Epithelial cell of esophagus (primary cell): ENCODE data around the gene PLIN3.
A peak's percentile ranks its signal among the peaks of the same experiment; 100 is the strongest.
"Not testable (repeated sequence)": the region's sequence is repeated elsewhere in the genome, so short reads cannot be mapped to it uniquely, and the experiment has no call there.

Experiments used
- DNase-seq: peaks from one replicate; pipeline ENCODE4 v3.0.0; 2010; ENCODE audit warnings: low read depth
- H3K4me3 ChIP-seq: 2 replicates; pipeline ENCODE4 v1.5.1; 2011; ENCODE audit warnings: mild to moderate bottlenecking, low read length, control low read depth
- CTCF ChIP-seq: IDR thresholded peaks from 2 replicates; pipeline ENCODE4 v1.5.1; 2011; ENCODE audit warnings: low read depth, mild to moderate bottlenecking, low read length, control low read depth, inconsistent platforms; ENCODE audit not compliant: insufficient read depth; ENCODE audit errors: missing control alignments

PLIN3 gene

GRCh38 chr19:4802711-4803110 lies 64.8 kb downstream of the PLIN3 start:
- TF ChIP-seq CTCF: no peak
- DNase-seq: no peak
- H3K4me3 ChIP-seq: no peak overlapping the region

GRCh38 chr19:4801085-4801619 lies 66.3 kb downstream of the PLIN3 start:
- no peak for DNase-seq
- TF ChIP-seq CTCF: no peak

GRCh38 chr19:4800591-4801081 lies 66.8 kb downstream of the PLIN3 start:
- peak overlapping the region; percentile 10 for H3K4me3 ChIP-seq
- no peak for TF ChIP-seq CTCF
- DNase-seq: peak; percentile 96

More at GRCh38 chr19:4801085-4801619, 66.3 kb downstream of the PLIN3 start:
- no peak overlapping the region for H3K4me3 ChIP-seq

GRCh38 chr19:4795400-4795799 lies 72.1 kb downstream of the PLIN3 start:
- peak; percentile 72 for DNase-seq
- H3K4me3 ChIP-seq: peak overlapping the region; percentile 28
- TF ChIP-seq CTCF: no peak

GRCh38 chr19:4794971-4795370 lies 72.5 kb downstream of the PLIN3 start:
- peak overlapping the region; percentile 28 for H3K4me3 ChIP-seq
- peak; percentile 92 for DNase-seq
- TF ChIP-seq CTCF: peak; percentile 0

- DNase-seq, H3K4me3 ChIP-seq: not testable (repeated sequence)
These were observed 74.2 kb downstream of the PLIN3 start for GRCh38 chr19:4793278-4793677.

GRCh38 chr19:4792866-4793195 lies 74.6 kb downstream of the PLIN3 start:
- H3K4me3 ChIP-seq: peak overlapping the region; percentile 66
- not testable (repeated sequence) for DNase-seq

GRCh38 chr19:4792019-4792865 lies 75.2 kb downstream of the PLIN3 start:
- peak overlapping the region; percentile 66 for H3K4me3 ChIP-seq
- DNase-seq: peak; percentile 11
